ENCODE data around the gene TXNRD2. TPM values are rescaled to one million over a fixed set of nuclear protein-coding genes. Genes with fewer than 3 reads are reported as not detected.

Gene TXNRD2
- total RNA-seq, 2 experiments from 2014 or later = 24.7 to 28.9 TPM

GRCh38 chr22:19826619-19826950, 115.0 kb downstream of the TXNRD2 start:
- BruUV-seq (replicated peaks) = no TSS peak
- Histone ChIP-seq H3K27ac (ENCODE audit: low read depth, low read length, poor library complexity, severe bottlenecking) (no peak overlapping the region), H2AFZ (ENCODE audit: low read length) (no peak overlapping the region), H3K4me1 (ENCODE audit: insufficient read depth, low read length, poor library complexity, severe bottlenecking) (no peaks in the 10 kb centered on the region), H3K36me3 (ENCODE audit: insufficient read depth, low read length) (peaks cover 8% of the 10 kb centered on the region), H3K9me3 (ENCODE audit: low read length) (no peaks in the 10 kb centered on the region), H3K4me3 (ENCODE audit: low read depth, low read length, poor library complexity, severe bottlenecking) (no peak overlapping the region), H3K79me2 (ENCODE audit: insufficient read depth, low read depth, low read length) (0 out of 2 replicates have a peak, but pooled peaks cover 7% of the 10 kb centered on the region), H3K9me2 (ENCODE audit: insufficient read depth, low read length) (no peaks in the 10 kb centered on the region), H3K4me2 (ENCODE audit: low read length) (no peak overlapping the region), H4K20me1 (ENCODE audit: insufficient read depth, low read length) (no peaks in the 10 kb centered on the region)
- CTCF ChIA-PET (ENCODE audit: unreplicated experiment) = no interaction called here
- POLR2A ChIA-PET = no interaction called here
- no peak for TF ChIP-seq EZH2phosphoT487 (IDR thresholded peaks at IDR 0.05; ENCODE audit: borderline replicate concordance, low read depth, low read length)
- intact Hi-C loops (cut with micrococcal nuclease; ENCODE audit: unreplicated experiment) = no loop called here
- DNase-seq (ENCODE audit: low spot score) = no peak

GRCh38 chr22:19825904-19826618, 115.6 kb downstream of the TXNRD2 start:
- H3K36me3 ChIP-seq (ENCODE audit: insufficient read depth, low read length) = peaks cover 8% of the 10 kb centered on the region
- intact Hi-C loops (cut with micrococcal nuclease; ENCODE audit: unreplicated experiment) = no loop called here
- CTCF ChIA-PET (ENCODE audit: unreplicated experiment) = no interaction called here
- 0 out of 2 replicates have a peak, but pooled peaks cover 7% of the 10 kb centered on the region for H3K79me2 ChIP-seq (ENCODE audit: insufficient read depth, low read depth, low read length)
- no peaks in the 10 kb centered on the region for H3K9me3 ChIP-seq (ENCODE audit: low read length)
- H3K9me2 ChIP-seq (ENCODE audit: insufficient read depth, low read length) = no peaks in the 10 kb centered on the region
- no peak for DNase-seq (ENCODE audit: low spot score)
- H2AFZ ChIP-seq (ENCODE audit: low read length) = no peak overlapping the region
- H3K4me3 ChIP-seq (ENCODE audit: low read depth, low read length, poor library complexity, severe bottlenecking) = no peak overlapping the region
- POLR2A ChIA-PET = no interaction called here
- H3K4me2 ChIP-seq (ENCODE audit: low read length) = no peak overlapping the region
- BruUV-seq (replicated peaks) = no TSS peak
- H3K27ac ChIP-seq (ENCODE audit: low read depth, low read length, poor library complexity, severe bottlenecking) = no peak overlapping the region
- H4K20me1 ChIP-seq (ENCODE audit: insufficient read depth, low read length) = no peaks in the 10 kb centered on the region
- H3K4me1 ChIP-seq (ENCODE audit: insufficient read depth, low read length, poor library complexity, severe bottlenecking) = no peaks in the 10 kb centered on the region
- no peak for TF ChIP-seq EZH2phosphoT487 (IDR thresholded peaks at IDR 0.05; ENCODE audit: borderline replicate concordance, low read depth, low read length)
- no peak for TF ChIP-seq CTCF (conservative IDR thresholded peaks at IDR 0.05; ENCODE audit: low read length)

Small RNAs within 50 kb of the gene (microRNA-seq; reads per million reads assigned to microRNA genes)
- gene MIR4761 (ENCODE audit: borderline replicate concordance) = 2.3 reads per million

Other genes starting within 250 kb of the TXNRD2 start
- 1.2 TPM in 1 of 2 replicates, not detected in the other for gene SEPTIN5, start 227.3 kb downstream of the TXNRD2 start, total RNA-seq (2014; rRNA removed; shearing (Covaris generic))
- gene SEPTIN5, start 227.3 kb downstream of the TXNRD2 start, total RNA-seq (2022) = not detected in 2 replicates
- gene GP1BB, start 218.3 kb downstream of the TXNRD2 start, total RNA-seq (2014; rRNA removed; shearing (Covaris generic)) = not detected in 2 replicates
- not detected in 2 replicates for gene GP1BB, start 218.3 kb downstream of the TXNRD2 start, total RNA-seq (2022)
- gene TBX1, start 181.0 kb downstream of the TXNRD2 start, total RNA-seq (2014; rRNA removed; shearing (Covaris generic)) = not detected in 2 replicates
- 0.23 TPM in 1 of 2 replicates, not detected in the other for gene TBX1, start 181.0 kb downstream of the TXNRD2 start, total RNA-seq (2022)
- gene GNB1L, start 86.9 kb downstream of the TXNRD2 start, total RNA-seq (2014; rRNA removed; shearing (Covaris generic)) = 21.2 and 26.7 TPM in 2 replicates
- gene GNB1L, start 86.9 kb downstream of the TXNRD2 start, total RNA-seq (2022) = 12.9 and 13.1 TPM in 2 replicates
- gene RTL10, start 86.9 kb downstream of the TXNRD2 start, total RNA-seq (2014; rRNA removed; shearing (Covaris generic)) = 25.5 and 28.2 TPM in 2 replicates
- 26.1 and 26.2 TPM in 2 replicates for gene RTL10, start 86.9 kb downstream of the TXNRD2 start, total RNA-seq (2022)
- gene COMT, start within 50 bp of the TXNRD2 start, total RNA-seq (2014; rRNA removed; shearing (Covaris generic)) = 102 and 112 TPM in 2 replicates
- gene COMT, start within 50 bp of the TXNRD2 start, total RNA-seq (2022) = 89.5 and 90.8 TPM in 2 replicates
- 1.8 and 2.9 TPM in 2 replicates for gene ARVCF, start 75.0 kb upstream of the TXNRD2 start, total RNA-seq (2014; rRNA removed; shearing (Covaris generic))
- 3.8 and 3.9 TPM in 2 replicates for gene ARVCF, start 75.0 kb upstream of the TXNRD2 start, total RNA-seq (2022)
- gene TANGO2, start 79.3 kb upstream of the TXNRD2 start, total RNA-seq (2014; rRNA removed; shearing (Covaris generic)) = 12.3 and 18.3 TPM in 2 replicates
- gene TANGO2, start 79.3 kb upstream of the TXNRD2 start, total RNA-seq (2022) = 23.3 and 25.0 TPM in 2 replicates
- gene DGCR8, start 138.4 kb upstream of the TXNRD2 start, total RNA-seq (2014; rRNA removed; shearing (Covaris generic)) = 49.5 and 53.4 TPM in 2 replicates
- 68.2 and 75.6 TPM in 2 replicates for gene DGCR8, start 138.4 kb upstream of the TXNRD2 start, total RNA-seq (2022)
- 570 and 652 TPM in 2 replicates for gene RANBP1, start 174.3 kb upstream of the TXNRD2 start, total RNA-seq (2014; rRNA removed; shearing (Covaris generic))
- 398 and 406 TPM in 2 replicates for gene RANBP1, start 174.3 kb upstream of the TXNRD2 start, total RNA-seq (2022)
- gene TRMT2A, start 175.4 kb upstream of the TXNRD2 start, total RNA-seq (2014; rRNA removed; shearing (Covaris generic)) = 118 and 126 TPM in 2 replicates
- 97.5 and 104 TPM in 2 replicates for gene TRMT2A, start 175.4 kb upstream of the TXNRD2 start, total RNA-seq (2022)
- gene ZDHHC8, start 190.0 kb upstream of the TXNRD2 start, total RNA-seq (2014; rRNA removed; shearing (Covaris generic)) = 1.8 and 2.3 TPM in 2 replicates
- 9.6 and 16.7 TPM in 2 replicates for gene ZDHHC8, start 190.0 kb upstream of the TXNRD2 start, total RNA-seq (2022)
- gene CCDC188, start 209.2 kb upstream of the TXNRD2 start, total RNA-seq (2014; rRNA removed; shearing (Covaris generic)) = not detected in 2 replicates
- not detected in 2 replicates for gene CCDC188, start 209.2 kb upstream of the TXNRD2 start, total RNA-seq (2022)

Data from OCI-LY7 (cell line).